CD4-positive, alpha-beta T cell (primary cell): ENCODE results near the gene TCF7L2. TPM values are rescaled to one million over a fixed set of nuclear protein-coding genes. Genes with fewer than 3 reads are reported as not detected.

Experiments used
- ATAC-seq: fragments of 200-7000 bp; cut with Tn5 transposase; one replicate; pipeline ENCODE4 v1.10.0; 2022; ENCODE audit warnings: mild to moderate bottlenecking; ENCODE audit not compliant: poor library complexity
- CTCF ChIA-PET: fragments of 350-600 bp; sonication (Branson Sonifier 250); formaldehyde crosslinking; loops from one replicate; lab custom pipeline; 2021; ENCODE audit warnings: antibody characterized with exemption, inconsistent platforms; lab: Charles Lee
- POLR2A ChIA-PET: fragments of 350-600 bp; sonication (Branson Sonifier 250); formaldehyde crosslinking; loops from one replicate; lab custom pipeline; 2021; ENCODE audit warnings: antibody characterized with exemption, inconsistent platforms; lab: Charles Lee
- DNase-seq, 14 experiments: peaks; one replicate each; pipeline ENCODE4 v3.0.0-alpha.2; 2013 to 2020; ENCODE audit warnings: mixed read lengths in 2 of 14
- H3K27ac ChIP-seq, 2 donors: one replicate each; pipeline versions ENCODE4 v1.5.1 to v1.7.0; 2013; ENCODE audit warnings: low read length in 2 of 2, low read depth in 1 of 2, mild to moderate bottlenecking in 1 of 2
- H3K27me3 ChIP-seq, 2 experiments: 1 replicate in 1 of 2; 2 replicates in 1 of 2; pipeline versions ENCODE4 v1.6.1 to v1.7.0; 2013; ENCODE audit warnings: low read length in 2 of 2, control low read depth in 1 of 2, mild to moderate bottlenecking in 1 of 2, moderate library complexity in 1 of 2; ENCODE audit not compliant: insufficient read depth in 2 of 2, control insufficient read depth in 1 of 2
- H3K36me3 ChIP-seq: one replicate; pipeline ENCODE4 v1.6.1; 2013; ENCODE audit warnings: low read length, control low read depth; ENCODE audit not compliant: insufficient read depth
- H3K4me1 ChIP-seq: one replicate; pipeline ENCODE4 v1.6.1; 2013; ENCODE audit warnings: low read length, control low read depth; ENCODE audit not compliant: insufficient read depth
- H3K4me3 ChIP-seq: one replicate; pipeline ENCODE4 v1.5.1; 2013; ENCODE audit warnings: mild to moderate bottlenecking, low read length, moderate library complexity
- H3K9me3 ChIP-seq, 2 experiments: 1 replicate in 1 of 2; 2 replicates in 1 of 2; pipeline versions ENCODE4 v1.6.1 to v1.7.0; 2013; ENCODE audit warnings: low read length in 2 of 2, mild to moderate bottlenecking in 2 of 2, control low read depth in 1 of 2, moderate library complexity in 1 of 2; ENCODE audit not compliant: control insufficient read depth in 1 of 2, insufficient read depth in 1 of 2
- H3K27ac Mint-ChIP-seq: one replicate; pipeline ENCODE4 v1.8.0; 2020; ENCODE audit warnings: mixed read lengths
- H3K27me3 Mint-ChIP-seq: one replicate; pipeline ENCODE4 v1.8.0; 2021; ENCODE audit warnings: mixed read lengths
- H3K36me3 Mint-ChIP-seq: one replicate; pipeline ENCODE4 v1.8.0; 2021; ENCODE audit warnings: low read depth, mixed read lengths
- H3K4me1 Mint-ChIP-seq: one replicate; pipeline ENCODE4 v1.8.0; 2021; ENCODE audit warnings: low read depth, mixed read lengths
- H3K4me3 Mint-ChIP-seq: one replicate; pipeline ENCODE4 v1.8.0; 2020; ENCODE audit warnings: mild to moderate bottlenecking, mixed read lengths
- H3K9me3 Mint-ChIP-seq: one replicate; pipeline ENCODE4 v1.8.0; 2020; ENCODE audit warnings: mixed read lengths
- CTCF ChIP-seq: fragments of 200-600 bp; IDR thresholded peaks from one replicate; pipeline ENCODE4 v1.8.0; 2022; ENCODE audit warnings: antibody characterized with exemption, mild to moderate bottlenecking
- intact Hi-C, 2 experiments: fragments of 100-400 bp; cut with DNase I in 1 of 2; cut with micrococcal nuclease in 1 of 2; formaldehyde crosslinking; loops; one replicate each; pipeline versions ENCODE4 v1.15.1 to v1.9.0; 2023 to 2025; cut with DNase I, micrococcal nuclease
- total RNA-seq, 174 experiments: library from RNA in 2 of 174; stranded (reverse) in 2 of 174; gene quantifications; one replicate each; pipeline ENCODE4 v1.2.3 and lab custom pipeline; 2021 to 2026

TCF7L2 gene
- total RNA-seq, 2 experiments from 2014 or later, result 4.2 to 4.4 TPM

GRCh38 chr10:112966194-112966855, 16.3 kb downstream of the TCF7L2 start:
- Mint-ChIP-seq H3K4me1 (no peaks in the 10 kb centered on the region), H3K9me3 (no peaks in the 10 kb centered on the region), H3K27ac (no peak overlapping the region), H3K4me3 (no peak overlapping the region), H3K36me3 (no peaks in the 10 kb centered on the region), H3K27me3 (no peaks in the 10 kb centered on the region)
- ATAC-seq, result no peak
- H3K27me3 ChIP-seq, result no peaks in the 10 kb centered on the region
- H3K4me3 ChIP-seq, result no peak overlapping the region
- H3K4me1 ChIP-seq, result no peaks in the 10 kb centered on the region
- no peak overlapping the region for H3K27ac ChIP-seq
- no peak for TF ChIP-seq CTCF
- DNase-seq, result no peak
- no peaks in the 10 kb centered on the region for H3K36me3 ChIP-seq
- intact Hi-C loops, result no loop called here
- ChIA-PET CTCF (interaction anchor here (0.9 kb wide), 1 partner anchor 12 kb away, joined by 3 read pairs; no protein-coding TSS in a partner anchor), POLR2A (no interaction called here)
- no peaks in the 10 kb centered on the region for H3K9me3 ChIP-seq

- Mint-ChIP-seq H3K27me3 (no peaks in the 10 kb centered on the region), H3K36me3 (no peaks in the 10 kb centered on the region), H3K27ac (no peak overlapping the region), H3K4me1 (no peaks in the 10 kb centered on the region), H3K9me3 (no peaks in the 10 kb centered on the region), H3K4me3 (no peak overlapping the region)
- CTCF ChIA-PET, result interaction anchor here (0.9 kb wide), 1 partner anchor 11 kb away, joined by 3 read pairs; no protein-coding TSS in a partner anchor
- no peak overlapping the region for H3K4me3 ChIP-seq
- no peaks in the 10 kb centered on the region for H3K36me3 ChIP-seq
- H3K4me1 ChIP-seq, result no peaks in the 10 kb centered on the region
- no peak for DNase-seq
- no peaks in the 10 kb centered on the region for H3K9me3 ChIP-seq
- POLR2A ChIA-PET, result no interaction called here
- no peaks in the 10 kb centered on the region for H3K27me3 ChIP-seq
- TF ChIP-seq CTCF, result no peak
- ATAC-seq, result no peak
- no peak overlapping the region for H3K27ac ChIP-seq
- intact Hi-C loops, result no loop called here
Observed at GRCh38 chr10:112967200-112967599, 17.2 kb downstream of the TCF7L2 start.

- Mint-ChIP-seq H3K4me3 (no peak overlapping the region), H3K27ac (no peak overlapping the region), H3K9me3 (no peaks in the 10 kb centered on the region), H3K36me3 (no peaks in the 10 kb centered on the region), H3K27me3 (no peaks in the 10 kb centered on the region), H3K4me1 (no peaks in the 10 kb centered on the region)
- intact Hi-C loops, result no loop called here
- DNase-seq (no peak), ATAC-seq (no peak)
- Histone ChIP-seq H3K27me3 (peaks cover 0 to 2% of the 10 kb centered on the region in 2 experiments), H3K4me1 (no peaks in the 10 kb centered on the region), H3K36me3 (no peaks in the 10 kb centered on the region), H3K27ac (no peak overlapping the region), H3K4me3 (no peak overlapping the region), H3K9me3 (no peaks in the 10 kb centered on the region)
- POLR2A ChIA-PET, result no interaction called here
- CTCF ChIA-PET, result no interaction called here
- TF ChIP-seq CTCF, result no peak
Observed at GRCh38 chr10:112969131-112969530, 19.1 kb downstream of the TCF7L2 start.
